ENCODE data around the gene ROBO3. TPM values are rescaled to one million over a fixed set of nuclear protein-coding genes. Genes with fewer than 3 reads are reported as not detected.
A peak's percentile ranks its signal among the peaks of the same experiment; 100 is the strongest.

The ROBO3 gene
- total and polyA plus RNA-seq, 2 donors, result 18.0 to 18.1 TPM

GRCh38 chr11:124839128-124839971 is 25.9 kb upstream of the ROBO3 start:
- peaks cover 3% of the 10 kb centered on the region for H3K4me1 ChIP-seq (ENCODE audit: insufficient read depth)
- 2% methylated on average over 87 of the region's 87 CpGs for WGBS
- H3K4me3 ChIP-seq (ENCODE audit: low read depth, low read length), result peak overlapping the region; percentile 28
- no peaks in the 10 kb centered on the region for H3K36me3 ChIP-seq (ENCODE audit: insufficient read depth)
- DNase-seq (ENCODE audit: extremely low spot score), result no peak
- H3K27ac ChIP-seq (ENCODE audit: low read depth), result no peak overlapping the region

- Histone ChIP-seq H3K4me1 (ENCODE audit: insufficient read depth) (peaks cover 3% of the 10 kb centered on the region), H3K4me3 (ENCODE audit: low read depth, low read length) (peak overlapping the region; percentile 28), H3K36me3 (ENCODE audit: insufficient read depth) (no peaks in the 10 kb centered on the region), H3K27ac (ENCODE audit: low read depth) (no peak overlapping the region)
- 14% methylated on average over 20 of the region's 20 CpGs for WGBS
- DNase-seq (ENCODE audit: extremely low spot score), result no peak
Measured at GRCh38 chr11:124839972-124840621, 25.1 kb upstream of the ROBO3 start.

GRCh38 chr11:124840666-124841065 is 24.6 kb upstream of the ROBO3 start:
- Histone ChIP-seq H3K4me3 (ENCODE audit: low read depth, low read length) (no peak overlapping the region), H3K36me3 (ENCODE audit: insufficient read depth) (no peaks in the 10 kb centered on the region), H3K4me1 (ENCODE audit: insufficient read depth) (peaks cover 3% of the 10 kb centered on the region), H3K27ac (ENCODE audit: low read depth) (no peak overlapping the region)
- DNase-seq (ENCODE audit: extremely low spot score), result no peak
- 62% methylated on average over 1 of the region's 1 CpG for WGBS

GRCh38 chr11:124841201-124841600 is 24.0 kb upstream of the ROBO3 start:
- 44% methylated on average over 3 of the region's 3 CpGs for whole genome bisulfite sequencing
- no peak for DNase-seq (ENCODE audit: extremely low spot score)
- Histone ChIP-seq H3K4me3 (ENCODE audit: low read depth, low read length) (no peak overlapping the region), H3K27ac (ENCODE audit: low read depth) (no peak overlapping the region), H3K36me3 (ENCODE audit: insufficient read depth) (no peaks in the 10 kb centered on the region), H3K4me1 (ENCODE audit: insufficient read depth) (peaks cover 3% of the 10 kb centered on the region)

GRCh38 chr11:124841840-124842239 is 23.4 kb upstream of the ROBO3 start:
- Histone ChIP-seq H3K36me3 (ENCODE audit: insufficient read depth) (no peaks in the 10 kb centered on the region), H3K4me1 (ENCODE audit: insufficient read depth) (peaks cover 3% of the 10 kb centered on the region), H3K4me3 (ENCODE audit: low read depth, low read length) (no peak overlapping the region), H3K27ac (ENCODE audit: low read depth) (no peak overlapping the region)
- 47% methylated on average over 2 of the region's 2 CpGs for WGBS
- DNase-seq (ENCODE audit: extremely low spot score), result no peak

- 27% methylated on average over 4 of the region's 4 CpGs for WGBS
- DNase-seq (ENCODE audit: extremely low spot score), result no peak
- H3K4me3 ChIP-seq (ENCODE audit: low read depth, low read length), result no peak overlapping the region
- peaks cover 3% of the 10 kb centered on the region for H3K4me1 ChIP-seq (ENCODE audit: insufficient read depth)
- no peak overlapping the region for H3K27ac ChIP-seq (ENCODE audit: low read depth)
- H3K36me3 ChIP-seq (ENCODE audit: insufficient read depth), result no peaks in the 10 kb centered on the region
Measured at GRCh38 chr11:124842305-124842704, 22.9 kb upstream of the ROBO3 start.

- no peak for DNase-seq (ENCODE audit: extremely low spot score)
- WGBS, result 7% methylated on average over 8 of the region's 8 CpGs
- Histone ChIP-seq H3K36me3 (ENCODE audit: insufficient read depth) (no peaks in the 10 kb centered on the region), H3K4me1 (ENCODE audit: insufficient read depth) (peaks cover 3% of the 10 kb centered on the region), H3K4me3 (ENCODE audit: low read depth, low read length) (no peak overlapping the region), H3K27ac (ENCODE audit: low read depth) (no peak overlapping the region)
Measured at GRCh38 chr11:124843616-124843910, 21.7 kb upstream of the ROBO3 start.

GRCh38 chr11:124844664-124845079 is 20.6 kb upstream of the ROBO3 start:
- no peak overlapping the region for H3K4me3 ChIP-seq (ENCODE audit: low read depth, low read length)
- WGBS, result 10% methylated on average over 8 of the region's 8 CpGs
- H3K4me1 ChIP-seq (ENCODE audit: insufficient read depth), result no peaks in the 10 kb centered on the region
- no peak overlapping the region for H3K27ac ChIP-seq (ENCODE audit: low read depth)
- no peak for DNase-seq (ENCODE audit: extremely low spot score)
- H3K36me3 ChIP-seq (ENCODE audit: insufficient read depth), result no peaks in the 10 kb centered on the region

GRCh38 chr11:124846070-124846673 is 19.1 kb upstream of the ROBO3 start:
- Histone ChIP-seq H3K27ac (ENCODE audit: low read depth) (no peak overlapping the region), H3K4me3 (ENCODE audit: low read depth, low read length) (no peak overlapping the region), H3K36me3 (ENCODE audit: insufficient read depth) (no peaks in the 10 kb centered on the region), H3K4me1 (ENCODE audit: insufficient read depth) (no peaks in the 10 kb centered on the region)
- 9% methylated on average over 11 of the region's 11 CpGs for WGBS
- no peak for DNase-seq (ENCODE audit: extremely low spot score)

- 81% methylated on average over 2 of the region's 2 CpGs for WGBS
- H3K4me1 ChIP-seq (ENCODE audit: insufficient read depth), result no peaks in the 10 kb centered on the region
- H3K36me3 ChIP-seq (ENCODE audit: insufficient read depth), result no peaks in the 10 kb centered on the region
- DNase-seq (ENCODE audit: extremely low spot score), result no peak
- H3K4me3 ChIP-seq (ENCODE audit: low read depth, low read length), result no peak overlapping the region
- no peak overlapping the region for H3K27ac ChIP-seq (ENCODE audit: low read depth)
Measured at GRCh38 chr11:124859171-124859570, 6.1 kb upstream of the ROBO3 start.

GRCh38 chr11:124861670-124862069 is 3.6 kb upstream of the ROBO3 start:
- no peaks in the 10 kb centered on the region for H3K36me3 ChIP-seq (ENCODE audit: insufficient read depth)
- H3K4me3 ChIP-seq (ENCODE audit: low read depth, low read length), result no peak overlapping the region
- no peak for DNase-seq (ENCODE audit: extremely low spot score)
- no peaks in the 10 kb centered on the region for H3K4me1 ChIP-seq (ENCODE audit: insufficient read depth)
- WGBS, result 29% methylated on average over 4 of the region's 4 CpGs
- H3K27ac ChIP-seq (ENCODE audit: low read depth), result no peak overlapping the region

- Histone ChIP-seq H3K4me3 (ENCODE audit: low read depth, low read length) (no peak overlapping the region), H3K4me1 (ENCODE audit: insufficient read depth) (no peaks in the 10 kb centered on the region), H3K36me3 (ENCODE audit: insufficient read depth) (no peaks in the 10 kb centered on the region), H3K27ac (ENCODE audit: low read depth) (no peak overlapping the region)
- no peak for DNase-seq (ENCODE audit: extremely low spot score)
- 2% methylated on average over 31 of the region's 31 CpGs for WGBS
Measured at GRCh38 chr11:124863137-124863825, 2.0 kb upstream of the ROBO3 start.

GRCh38 chr11:124863826-124864165 is 1.4 kb upstream of the ROBO3 start:
- WGBS, result 5% methylated on average over 9 of the region's 9 CpGs
- Histone ChIP-seq H3K27ac (ENCODE audit: low read depth) (no peak overlapping the region), H3K4me3 (ENCODE audit: low read depth, low read length) (no peak overlapping the region), H3K36me3 (ENCODE audit: insufficient read depth) (no peaks in the 10 kb centered on the region), H3K4me1 (ENCODE audit: insufficient read depth) (no peaks in the 10 kb centered on the region)
- no peak for DNase-seq (ENCODE audit: extremely low spot score)

Data from urinary bladder (tissue), 4 donors.